NCI-H2081 (cell line): Measurements from ENCODE around the gene KCNA10.

ENCODE experiments used
- DNase-seq, 2 experiments: peaks; one replicate each; lab custom pipeline; 2025; lab: John Stamatoyannopoulos, UW

Gene KCNA10

GRCh38 chr1:110477041-110477440 is 41.9 kb downstream of the KCNA10 start:
- DNase-seq, result no peak

- DNase-seq, result no peak
Measured at GRCh38 chr1:110476028-110476765, 42.8 kb downstream of the KCNA10 start.

- DNase-seq, result no peak
Measured at GRCh38 chr1:110475362-110476027, 43.5 kb downstream of the KCNA10 start.

- DNase-seq, result no peak
Measured at GRCh38 chr1:110474444-110474843, 44.5 kb downstream of the KCNA10 start.

- no peak for DNase-seq
Measured at GRCh38 chr1:110472546-110472945, 46.4 kb downstream of the KCNA10 start.

GRCh38 chr1:110471131-110471530 is 47.8 kb downstream of the KCNA10 start:
- no peak for DNase-seq
